Measurements from ENCODE around the gene CTDSP1.

- TF ChIP-seq CTCF (IDR thresholded peaks at IDR 0.05; ENCODE audit: insufficient read depth, low read depth, low read length): no peak
- TF ChIP-seq EZH2 (IDR thresholded peaks at IDR 0.05; ENCODE audit: insufficient read depth, low read length): no peak
These were observed 31.1 kb downstream of the CTDSP1 start for GRCh38 chr2:218430721-218431120.

All from astrocyte (in vitro differentiated cells and primary cell).